Left lung (tissue), 10 donors: Measurements from ENCODE around the gene PLEKHG4B. TPM values are rescaled to one million over a fixed set of nuclear protein-coding genes. Genes with fewer than 3 reads are reported as not detected.

Experiments
- ATAC-seq: fragments of 200-7000 bp; cut with Tn5 transposase; one replicate; pipeline ENCODE4 v1.9.1; 2020; ENCODE audit warnings: moderate library complexity
- DNase-seq, 4 donors: peaks; one replicate each; pipeline ENCODE4 v3.0.0-alpha.2; 2013 to 2020
- H3K27ac ChIP-seq, 2 donors: fragments of 200-600 bp; sonication (generic) in 1 of 2; one replicate each; pipeline versions ENCODE4 v1.5.0 to v1.8.0; 2020 to 2021
- H3K27me3 ChIP-seq, 2 donors: fragments of 200-600 bp; sonication (generic) in 1 of 2; one replicate each; pipeline versions ENCODE4 v1.5.0 to v1.8.0; 2020 to 2021
- H3K36me3 ChIP-seq, 2 donors: fragments of 200-600 bp; sonication (generic) in 1 of 2; one replicate each; pipeline versions ENCODE4 v1.5.0 to v1.8.0; 2020 to 2021
- H3K4me1 ChIP-seq, 2 donors: fragments of 200-600 bp; one replicate each; pipeline ENCODE4 v1.8.0; 2021
- H3K4me3 ChIP-seq, 2 donors: fragments of 200-600 bp; sonication (generic) in 1 of 2; one replicate each; pipeline versions ENCODE4 v1.5.0 to v1.8.0; 2020 to 2021; ENCODE audit warnings: mild to moderate bottlenecking in 1 of 2
- H3K9me3 ChIP-seq, 2 donors: fragments of 200-600 bp; sonication (generic) in 1 of 2; one replicate each; pipeline versions ENCODE4 v1.5.0 to v1.8.0; 2020 to 2021
- CTCF ChIP-seq, 2 donors: fragments of 200-600 bp; sonication (generic) in 1 of 2; IDR thresholded peaks; one replicate each; pipeline versions ENCODE4 v1.5.0 to v1.8.0; 2021; ENCODE audit warnings: antibody characterized with exemption in 2 of 2
- intact Hi-C, 2 donors: fragments of 100-400 bp; cut with DNase I; formaldehyde crosslinking; loops; one replicate each; pipeline versions ENCODE4 v1.11.2 to v1.14.2; 2022
- polyA plus RNA-seq, 6 donors: library from polyadenylated mRNA; unstranded; fragments of 120-200 nt; gene quantifications; one replicate each; pipeline ENCODE4 v1.2.1, GENCODE V29; 2013; ENCODE audit not compliant: insufficient read length in 6 of 6
- total RNA-seq, 2 donors: library from RNA; stranded (reverse); fragmentation: NEBNext Ultra II Directional; extraction: Animal tissue kit (Norgen Biotek cat#: 25700); gene quantifications; one replicate each; pipeline ENCODE4 v1.2.1, GENCODE V29; 2021
- donor health status: DM: no; HTN: yes; CAD: no.
- donor health status: DM: no; HTN: no; CAD: no.

Gene PLEKHG4B
- total and polyA plus RNA-seq, 8 donors: 1.2 to 19.5 (median 15.5) TPM

GRCh38 chr5:169071-169727 lies 77.2 kb downstream of the PLEKHG4B start:
- H3K4me3 ChIP-seq: no peak overlapping the region
- H3K36me3 ChIP-seq: no peaks in the 10 kb centered on the region
- DNase-seq (peak in 2 of 4 donors; percentile 45 to 75), ATAC-seq (peak; percentile 63)
- no peaks in the 10 kb centered on the region for H3K9me3 ChIP-seq
- peaks cover 0 to 3% of the 10 kb centered on the region in 2 donors for H3K4me1 ChIP-seq
- intact Hi-C loops: no loop called here
- no peak for TF ChIP-seq CTCF (IDR thresholded peaks at IDR 0.05)
- H3K27me3 ChIP-seq: no peaks in the 10 kb centered on the region
- no peak overlapping the region for H3K27ac ChIP-seq

- no peaks in the 10 kb centered on the region for H3K9me3 ChIP-seq
- no peaks in the 10 kb centered on the region for H3K36me3 ChIP-seq
- no peak for TF ChIP-seq CTCF (IDR thresholded peaks at IDR 0.05)
- H3K27ac ChIP-seq: no peak overlapping the region
- no peaks in the 10 kb centered on the region for H3K27me3 ChIP-seq
- H3K4me1 ChIP-seq: peaks cover 0 to 3% of the 10 kb centered on the region in 2 donors
- intact Hi-C loops: no loop called here
- DNase-seq (peak in 1 of 4 donors; percentile 29), ATAC-seq (no peak)
- no peak overlapping the region for H3K4me3 ChIP-seq
Measured at GRCh38 chr5:169728-170094, 77.7 kb downstream of the PLEKHG4B start.

GRCh38 chr5:170971-171800 lies 79.2 kb downstream of the PLEKHG4B start:
- Histone ChIP-seq H3K36me3 (no peaks in the 10 kb centered on the region), H3K4me3 (no peak overlapping the region), H3K9me3 (no peaks in the 10 kb centered on the region), H3K27me3 (no peaks in the 10 kb centered on the region), H3K27ac (no peak overlapping the region), H3K4me1 (peaks cover 0 to 3% of the 10 kb centered on the region in 2 donors)
- intact Hi-C loops: no loop called here
- peak in 1 of 4 donors; percentile 68 for DNase-seq
- no peak for TF ChIP-seq CTCF (IDR thresholded peaks at IDR 0.05)
- no peak for ATAC-seq

- H3K9me3 ChIP-seq: no peaks in the 10 kb centered on the region
- intact Hi-C loops: no loop called here
- H3K27me3 ChIP-seq: no peaks in the 10 kb centered on the region
- ATAC-seq: no peak
- TF ChIP-seq CTCF (IDR thresholded peaks at IDR 0.05): no peak
- peak in 1 of 4 donors; percentile 70 for DNase-seq
- no peak overlapping the region for H3K27ac ChIP-seq
- no peaks in the 10 kb centered on the region for H3K36me3 ChIP-seq
- no peak overlapping the region for H3K4me3 ChIP-seq
- peaks cover 0 to 3% of the 10 kb centered on the region in 2 donors for H3K4me1 ChIP-seq
Measured at GRCh38 chr5:171801-172331, 79.9 kb downstream of the PLEKHG4B start.

- H3K4me1 ChIP-seq: peaks cover 0 to 3% of the 10 kb centered on the region in 2 donors
- no peaks in the 10 kb centered on the region for H3K27me3 ChIP-seq
- no peak for ATAC-seq
- no peak for TF ChIP-seq CTCF (IDR thresholded peaks at IDR 0.05)
- peak in 1 of 4 donors; percentile 50 for DNase-seq
- H3K36me3 ChIP-seq: no peaks in the 10 kb centered on the region
- no peaks in the 10 kb centered on the region for H3K9me3 ChIP-seq
- intact Hi-C loops: no loop called here
- H3K4me3 ChIP-seq: no peak overlapping the region
- H3K27ac ChIP-seq: no peak overlapping the region
Measured at GRCh38 chr5:172421-172820, 80.5 kb downstream of the PLEKHG4B start.
